Endodermal cell (in vitro differentiated cells): ENCODE measurements around the gene MIGA2. TPM values are rescaled to one million over a fixed set of nuclear protein-coding genes. Genes with fewer than 3 reads are reported as not detected.
"Not testable (repeated sequence)": the region's sequence is repeated elsewhere in the genome, so short reads cannot be mapped to it uniquely, and the experiment has no call there.

ENCODE experiments used
- DNase-seq: peaks from one replicate; pipeline ENCODE4 v3.0.0-alpha.2; 2017
- H3K27ac ChIP-seq: 2 replicates; pipeline ENCODE4 v1.5.1; 2013; ENCODE audit warnings: mild to moderate bottlenecking, low read depth, low read length, moderate library complexity
- H3K27me3 ChIP-seq: 2 replicates; pipeline ENCODE4 v1.6.1; 2013; ENCODE audit warnings: mild to moderate bottlenecking, low read length, moderate library complexity; ENCODE audit not compliant: insufficient read depth, control insufficient read depth, poor library complexity, severe bottlenecking
- H3K36me3 ChIP-seq: 2 replicates; pipeline ENCODE4 v1.7.0; 2013; ENCODE audit warnings: mild to moderate bottlenecking, low read length, moderate library complexity; ENCODE audit not compliant: control insufficient read depth, insufficient read depth
- H3K4me1 ChIP-seq: one replicate; pipeline ENCODE4 v1.7.0; 2013; ENCODE audit warnings: low read length; ENCODE audit not compliant: control insufficient read depth, insufficient read depth
- H3K4me3 ChIP-seq: 2 replicates; pipeline ENCODE4 v1.5.1; 2013; ENCODE audit warnings: mild to moderate bottlenecking, low read length, moderate library complexity
- H3K9ac ChIP-seq: 2 replicates; pipeline ENCODE4 v1.6.1; 2013; ENCODE audit warnings: mild to moderate bottlenecking, low read length, moderate library complexity; ENCODE audit not compliant: poor library complexity, severe bottlenecking; ENCODE audit errors: extremely low read depth
- H3K9me3 ChIP-seq: 2 replicates; pipeline ENCODE4 v1.6.1; 2013; ENCODE audit warnings: mild to moderate bottlenecking, low read length, moderate library complexity; ENCODE audit not compliant: control insufficient read depth
- H3K27ac Mint-ChIP-seq: 2 replicates; pipeline ENCODE4 v1.8.0; 2020; ENCODE audit warnings: mixed read lengths
- H3K27me3 Mint-ChIP-seq: 2 replicates; pipeline ENCODE4 v1.8.0; 2021; ENCODE audit warnings: mild to moderate bottlenecking, mixed read lengths; ENCODE audit not compliant: insufficient read depth
- H3K36me3 Mint-ChIP-seq: 2 replicates; pipeline ENCODE4 v1.8.0; 2020; ENCODE audit warnings: low read depth, mixed read lengths
- H3K4me1 Mint-ChIP-seq: 2 replicates; pipeline ENCODE4 v1.8.0; 2020; ENCODE audit warnings: mixed read lengths
- H3K4me3 Mint-ChIP-seq: 2 replicates; pipeline ENCODE4 v1.8.0; 2020; ENCODE audit warnings: mild to moderate bottlenecking, moderate library complexity, mixed read lengths
- H3K9me3 Mint-ChIP-seq: 2 replicates; pipeline ENCODE4 v1.8.0; 2020; ENCODE audit warnings: mild to moderate bottlenecking, mixed read lengths
- WGBS, 2 experiments: methylation state at CpG; one replicate each; pipeline versions ENCODE4 v1.1.5 to v1.1.7; 2013; ENCODE audit warnings: missing lambda C conversion rate in 2 of 2, mixed read lengths in 1 of 2; ENCODE audit not compliant: insufficient coverage in 1 of 2, insufficient read length in 1 of 2; 5-methylcytosine and 5-hydroxymethylcytosine counted together
- total RNA-seq, 2 donors: library from RNA; stranded (reverse); fragmentation: NEBNext Ultra II Directional in 1 of 2; extraction: Animal tissue kit (Norgen Biotek cat#: 25700) in 1 of 2; gene quantifications; 2 replicates in 1 of 2; 3 replicates in 1 of 2; pipeline ENCODE4 v1.2.1, GENCODE V29; 2021
- TF ChIP-seq, protein P1 (sequence below): fragments of 200-600 bp; sonication (generic); conservative IDR thresholded peaks from 2 replicates; pipeline ENCODE4 v1.5.0; 2021; ENCODE audit warnings: antibody characterized with exemption, mild to moderate bottlenecking

The MIGA2 gene
- total RNA-seq, 2 donors from 2014 or later: 41.4 to 41.5 TPM

DNA sequence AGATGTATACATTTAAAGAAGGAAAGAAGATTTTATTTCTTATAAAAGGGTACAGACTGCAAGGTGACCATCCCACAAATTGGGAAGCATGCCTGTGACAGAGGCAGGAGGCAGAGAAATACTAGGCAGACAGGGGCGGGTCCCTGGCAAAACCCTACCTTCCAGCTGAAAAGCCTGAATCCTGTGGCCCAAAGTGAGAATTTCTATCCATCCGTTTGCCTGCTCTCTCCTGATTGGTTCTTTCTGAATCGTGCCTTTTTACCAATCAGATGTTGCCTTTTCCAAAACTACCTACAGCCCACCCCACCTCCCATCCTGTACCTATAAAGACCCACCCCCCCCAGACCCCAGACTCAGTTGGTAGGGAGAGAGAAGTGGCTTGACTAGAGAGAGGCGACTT lies 4.9 kb upstream of the MIGA2 start:
- Histone ChIP-seq H3K4me1 (no peaks in the 10 kb centered on the region), H3K36me3 (no peaks in the 10 kb centered on the region), H3K27me3 (no peaks in the 10 kb centered on the region), H3K4me3 (no peak overlapping the region), H3K27ac (no peak overlapping the region), H3K9me3 (no peaks in the 10 kb centered on the region), H3K9ac (no peak overlapping the region)
- no peak overlapping the region for H3K4me3 Mint-ChIP-seq
- H3K27me3 Mint-ChIP-seq: no peaks in the 10 kb centered on the region
- H3K9me3 Mint-ChIP-seq: no peaks in the 10 kb centered on the region
- DNase-seq: no peak
- 82 to 90% methylated on average over 2 to 4 of the region's 4 CpGs for WGBS, 2 experiments
- TF ChIP-seq, protein P1, sequence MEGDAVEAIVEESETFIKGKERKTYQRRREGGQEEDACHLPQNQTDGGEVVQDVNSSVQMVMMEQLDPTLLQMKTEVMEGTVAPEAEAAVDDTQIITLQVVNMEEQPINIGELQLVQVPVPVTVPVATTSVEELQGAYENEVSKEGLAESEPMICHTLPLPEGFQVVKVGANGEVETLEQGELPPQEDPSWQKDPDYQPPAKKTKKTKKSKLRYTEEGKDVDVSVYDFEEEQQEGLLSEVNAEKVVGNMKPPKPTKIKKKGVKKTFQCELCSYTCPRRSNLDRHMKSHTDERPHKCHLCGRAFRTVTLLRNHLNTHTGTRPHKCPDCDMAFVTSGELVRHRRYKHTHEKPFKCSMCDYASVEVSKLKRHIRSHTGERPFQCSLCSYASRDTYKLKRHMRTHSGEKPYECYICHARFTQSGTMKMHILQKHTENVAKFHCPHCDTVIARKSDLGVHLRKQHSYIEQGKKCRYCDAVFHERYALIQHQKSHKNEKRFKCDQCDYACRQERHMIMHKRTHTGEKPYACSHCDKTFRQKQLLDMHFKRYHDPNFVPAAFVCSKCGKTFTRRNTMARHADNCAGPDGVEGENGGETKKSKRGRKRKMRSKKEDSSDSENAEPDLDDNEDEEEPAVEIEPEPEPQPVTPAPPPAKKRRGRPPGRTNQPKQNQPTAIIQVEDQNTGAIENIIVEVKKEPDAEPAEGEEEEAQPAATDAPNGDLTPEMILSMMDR: no peak
- no peaks in the 10 kb centered on the region for H3K36me3 Mint-ChIP-seq
- H3K4me1 Mint-ChIP-seq: peaks cover 10% of the 10 kb centered on the region
- H3K27ac Mint-ChIP-seq: no peak overlapping the region

DNA sequence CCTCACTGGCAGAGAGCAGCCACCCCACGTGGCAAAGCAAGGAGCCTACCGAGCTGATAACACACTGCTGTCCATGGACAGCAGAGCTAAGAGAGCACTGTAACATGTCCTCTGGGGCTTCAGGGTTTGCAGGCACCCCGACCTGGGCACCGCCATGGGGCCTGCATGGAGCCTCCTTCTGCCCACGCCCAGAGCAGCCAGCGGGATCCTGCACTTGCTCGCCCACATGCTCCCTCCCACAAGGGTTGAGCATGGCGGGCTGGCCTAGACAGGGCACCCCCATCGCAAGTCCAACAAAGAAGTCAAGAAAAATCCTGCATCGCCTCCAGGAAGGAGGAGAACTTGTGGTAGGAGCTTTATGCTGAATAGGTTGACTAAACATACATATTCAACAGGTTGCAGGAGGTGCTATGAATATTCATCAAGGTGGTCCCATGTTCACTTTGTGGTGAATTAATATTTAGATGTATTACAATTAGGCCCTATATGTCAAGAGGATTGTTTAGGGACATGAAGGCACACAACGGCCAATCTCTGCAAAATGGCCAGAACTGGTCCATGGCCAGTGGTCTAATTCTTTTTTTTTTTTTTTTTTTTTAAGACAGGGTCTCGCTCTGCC lies 3.8 kb upstream of the MIGA2 start:
- no peak overlapping the region for H3K27ac ChIP-seq
- peaks cover 5% of the 10 kb centered on the region for H3K4me1 ChIP-seq
- no peak overlapping the region for H3K27ac Mint-ChIP-seq
- H3K9me3 Mint-ChIP-seq: no peaks in the 10 kb centered on the region
- TF ChIP-seq, protein P1: no peak
- no peak overlapping the region for H3K9ac ChIP-seq
- 89 to 96% methylated on average over 6 to 12 of the region's 12 CpGs for WGBS, 2 experiments
- no peaks in the 10 kb centered on the region for H3K27me3 ChIP-seq
- H3K4me3 Mint-ChIP-seq: no peak overlapping the region
- no peak for DNase-seq
- H3K4me3 ChIP-seq: no peak overlapping the region
- H3K27me3 Mint-ChIP-seq: no peaks in the 10 kb centered on the region
- peaks cover 13% of the 10 kb centered on the region for H3K4me1 Mint-ChIP-seq
- H3K9me3 ChIP-seq: no peaks in the 10 kb centered on the region
- H3K36me3 ChIP-seq: no peaks in the 10 kb centered on the region
- H3K36me3 Mint-ChIP-seq: no peaks in the 10 kb centered on the region

DNA sequence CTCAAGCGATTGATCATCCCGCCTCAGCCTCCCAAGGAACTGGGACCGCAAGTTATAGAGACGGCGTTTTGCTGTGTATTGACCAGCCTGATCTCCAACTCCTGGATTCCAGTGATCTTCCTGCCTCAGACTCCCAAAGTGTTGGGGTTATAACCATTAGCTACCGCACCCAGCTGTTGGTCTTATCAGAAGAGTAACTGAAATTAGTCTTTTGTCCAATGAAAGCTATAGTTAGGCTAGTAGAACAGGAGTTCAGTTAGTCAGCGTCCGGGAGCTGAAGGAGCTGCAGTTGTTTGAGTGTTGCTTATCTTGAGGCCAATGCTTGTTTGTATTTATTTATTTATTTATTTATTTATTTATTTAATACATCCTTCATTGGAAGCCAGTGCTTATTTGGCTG lies 3.2 kb upstream of the MIGA2 start:
- Histone ChIP-seq H3K9me3 (no peaks in the 10 kb centered on the region), H3K4me3 (no peak overlapping the region), H3K27me3 (no peaks in the 10 kb centered on the region), H3K4me1 (peaks cover 7% of the 10 kb centered on the region), H3K36me3 (no peaks in the 10 kb centered on the region), H3K27ac (no peak overlapping the region), H3K9ac (no peak overlapping the region)
- Mint-ChIP-seq H3K36me3 (no peaks in the 10 kb centered on the region), H3K9me3 (no peaks in the 10 kb centered on the region), H3K27me3 (no peaks in the 10 kb centered on the region), H3K4me1 (peaks cover 18% of the 10 kb centered on the region), H3K27ac (no peak overlapping the region), H3K4me3 (no peak overlapping the region)
- 88 to 95% methylated on average over 5 to 8 of the region's 8 CpGs for WGBS, 2 experiments
- no peak for DNase-seq
- TF ChIP-seq, protein P1: no peak

DNA sequence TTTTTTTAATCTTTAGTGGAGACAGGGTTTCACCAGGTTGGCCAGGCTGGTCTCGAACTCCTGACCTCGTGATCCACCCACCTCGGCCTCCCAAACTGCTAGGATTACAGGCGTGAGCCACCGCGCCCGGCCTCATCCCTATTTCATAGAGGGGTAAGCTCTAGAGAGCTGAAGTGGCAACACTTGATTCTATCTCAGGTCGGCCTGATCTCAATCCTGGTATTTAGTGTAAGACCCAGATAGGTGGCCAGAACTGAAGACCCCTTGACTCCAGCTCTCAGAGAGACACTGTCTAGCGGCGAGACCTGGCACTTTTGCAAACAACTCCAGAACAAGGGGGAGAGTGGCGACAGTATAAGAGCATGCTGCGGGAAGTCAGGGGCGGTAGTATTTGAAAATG lies 588 bp upstream of the MIGA2 start:
- peaks cover 18% of the 10 kb centered on the region for H3K4me1 Mint-ChIP-seq
- H3K4me3 ChIP-seq: peak overlapping the region; percentile 65
- H3K27me3 Mint-ChIP-seq: not testable (repeated sequence)

More for the DNA sequence above, 588 bp upstream of the MIGA2 start:
- H3K9me3 Mint-ChIP-seq, H3K36me3 ChIP-seq, H3K9me3 ChIP-seq, H3K27me3 ChIP-seq, H3K4me1 ChIP-seq, H3K9ac ChIP-seq, H3K36me3 Mint-ChIP-seq, DNase-seq: not testable (repeated sequence)
- 80 to 81% methylated on average over 13 of the region's 13 CpGs for WGBS, 2 experiments
- peak overlapping the region; percentile 6 for H3K27ac ChIP-seq
- Mint-ChIP-seq H3K4me3 (peak overlapping the region; percentile 97), H3K27ac (peak overlapping the region; percentile 69)
